Transverse colon (tissue), 4 donors: ENCODE data around the gene SLC25A48. TPM values are rescaled to one million over a fixed set of nuclear protein-coding genes. Genes with fewer than 3 reads are reported as not detected.

Experiments
- DNase-seq: peaks from one replicate; pipeline ENCODE4 v3.0.0-alpha.2; 2019
- H3K27ac ChIP-seq, 4 donors: fragments of 200-600 bp; sonication (generic); 2 replicates each; pipeline ENCODE4 v1.5.1; 2016 to 2018; ENCODE audit warnings: inconsistent platforms in 4 of 4
- H3K27me3 ChIP-seq: fragments of 200-600 bp; sonication (generic); 2 replicates; pipeline ENCODE4 v1.5.1; 2017; ENCODE audit warnings: inconsistent platforms
- H3K36me3 ChIP-seq, 4 donors: fragments of 200-600 bp; sonication (generic); 2 replicates each; pipeline ENCODE4 v1.5.1; 2017 to 2019; ENCODE audit warnings: inconsistent platforms in 4 of 4
- H3K4me1 ChIP-seq, 4 donors: fragments of 200-600 bp; sonication (generic); 2 replicates each; pipeline ENCODE4 v1.5.1; 2017 to 2020; ENCODE audit warnings: inconsistent platforms in 4 of 4
- H3K4me3 ChIP-seq, 4 donors: fragments of 200-600 bp; sonication (generic); 1 replicate in 1 of 4; 2 replicates in 3 of 4; pipeline versions ENCODE4 v1.5.1 to v1.6.1; 2017 to 2019; ENCODE audit warnings: inconsistent platforms in 4 of 4
- H3K9me3 ChIP-seq, 2 donors: fragments of 200-600 bp; sonication (generic); 2 replicates each; pipeline ENCODE4 v1.5.1; 2017 to 2019; ENCODE audit warnings: inconsistent platforms in 2 of 2
- CTCF ChIP-seq, 5 experiments: fragments of 200-600 bp in 3 of 5; fragments of 450-650 bp in 2 of 5; sonication (generic) in 3 of 5; IDR thresholded peaks; 1 replicate in 2 of 5; 2 replicates in 3 of 5; pipeline ENCODE4 v1.5.1; 2016 to 2017; ENCODE audit warnings: antibody characterized with exemption in 5 of 5, inconsistent platforms in 3 of 5, mild to moderate bottlenecking in 2 of 5, moderate library complexity in 1 of 5
- EP300 ChIP-seq: sonication (generic); formaldehyde crosslinking; IDR thresholded peaks from one replicate; pipeline ENCODE4 v1.6.1; 2017; ENCODE audit warnings: antibody characterized with exemption, low read depth
- POLR2A ChIP-seq: fragments of 450-650 bp; IDR thresholded peaks from one replicate; pipeline ENCODE4 v1.6.1; 2016; ENCODE audit warnings: antibody characterized with exemption, mild to moderate bottlenecking, moderate library complexity
- POLR2AphosphoS5 ChIP-seq, 3 donors: sonication (generic); formaldehyde crosslinking; IDR thresholded peaks; one replicate each; pipeline ENCODE4 v1.6.1; 2016; ENCODE audit warnings: antibody characterized with exemption in 3 of 3
- WGBS, 2 donors: methylation state at CpG; one replicate each; pipeline ENCODE4 v1.1.5; 2018; ENCODE audit warnings: low coverage in 1 of 2; 5-methylcytosine and 5-hydroxymethylcytosine counted together
- in situ Hi-C, 4 donors: fragments of 200-750 bp; cut with MboI; loops; one replicate each; pipeline versions ENCODE4 v1.15.0 to v1.15.1; 2017; ENCODE audit warnings: low sequenced_read_pairs in 3 of 4, low pct_ligation_motif_present in 1 of 4, low pct_unique_long_range_greater_than_20kb in 1 of 4
- intact Hi-C: fragments of 100-400 bp; cut with DNase I; formaldehyde crosslinking; loops from one replicate; pipeline ENCODE4 v1.15.1; 2023; ENCODE audit warnings: low total_unique reads
- total RNA-seq, 4 donors: library from RNA; depleted of rRNA; stranded (reverse); fragments of >200 nt; gene quantifications; one replicate each; pipeline ENCODE4 v1.1.0, GENCODE V29; 2016

SLC25A48 gene
- total RNA-seq, 4 donors from 2014 or later, result 0.48 to 2.6 (median 1.8) TPM; not detected in 1

GRCh38 chr5:135831851-135832555 lies 2.5 kb upstream of the SLC25A48 start:
- TF ChIP-seq CTCF (IDR thresholded peaks at IDR 0.05), result no peak
- TF ChIP-seq EP300, result no peak
- TF ChIP-seq POLR2A, result no peak
- no peak for TF ChIP-seq POLR2AphosphoS5 (IDR thresholded peaks at IDR 0.05)
- intact Hi-C loops (loop anchor here (5.0 to 10.0 kb wide), 2 partner anchors 265 to 347 kb away; no protein-coding TSS in a partner anchor), in situ Hi-C loops (loop anchor here in 3 of 4 donors (5.0 to 25.0 kb wide), 3 partner anchors 275 to 370 kb away; partner anchors contain the start of gene TIFAB (in 2 of the 3))
- Histone ChIP-seq H3K4me1 (peaks cover 0 to 14% (median 6%) of the 10 kb centered on the region in 4 donors), H3K9me3 (no peaks in the 10 kb centered on the region), H3K27me3 (peaks cover 57% of the 10 kb centered on the region), H3K27ac (no peak overlapping the region), H3K36me3 (no peaks in the 10 kb centered on the region), H3K4me3 (no peak overlapping the region)
- DNase-seq, result no peak
- WGBS, 2 donors, result 77 to 79% methylated on average over 8 to 12 of the region's 12 CpGs

GRCh38 chr5:135832941-135833920 lies 1.2 kb upstream of the SLC25A48 start:
- intact Hi-C loops (loop anchor here (5.0 to 10.0 kb wide), 2 partner anchors 266 to 348 kb away; no protein-coding TSS in a partner anchor), in situ Hi-C loops (loop anchor here in 3 of 4 donors (5.0 to 25.0 kb wide), 3 partner anchors 276 to 371 kb away; partner anchors contain the start of gene TIFAB (in 2 of the 3))
- TF ChIP-seq CTCF (IDR thresholded peaks at IDR 0.05) (no peak), EP300 (no peak), POLR2A (no peak)
- Histone ChIP-seq H3K4me3 (no peak overlapping the region), H3K27me3 (peaks cover 57% of the 10 kb centered on the region), H3K9me3 (no peaks in the 10 kb centered on the region), H3K4me1 (peaks cover 0 to 14% (median 6%) of the 10 kb centered on the region in 4 donors), H3K27ac (no peak overlapping the region), H3K36me3 (no peaks in the 10 kb centered on the region)
- no peak for DNase-seq
- 90 to 100% methylated on average over 1 to 14 of the region's 14 CpGs for WGBS, 2 donors

GRCh38 chr5:135833961-135834638 lies 363 bp upstream of the SLC25A48 start:
- no peaks in the 10 kb centered on the region for H3K9me3 ChIP-seq
- H3K36me3 ChIP-seq, result no peaks in the 10 kb centered on the region
- peak overlapping the region in 3 of 4 donors; percentile 39 to 64 (median 40) for H3K4me3 ChIP-seq
- in situ Hi-C loops, result loop anchor here in 3 of 4 donors (5.0 to 25.0 kb wide), 3 partner anchors 277 to 372 kb away; partner anchors contain the start of gene TIFAB (in 2 of the 3)
- DNase-seq, result no peak
- peaks cover 57% of the 10 kb centered on the region for H3K27me3 ChIP-seq
- H3K27ac ChIP-seq, result peak overlapping the region in 2 of 4 donors; percentile 38 to 61
- peaks cover 0 to 14% (median 6%) of the 10 kb centered on the region in 4 donors for H3K4me1 ChIP-seq
- intact Hi-C loops, result loop anchor here (5.0 to 10.0 kb wide), 2 partner anchors 267 to 349 kb away; no protein-coding TSS in a partner anchor
- TF ChIP-seq CTCF (IDR thresholded peaks at IDR 0.05), result peak in 3 of 5 experiments; percentile 68 to 71 (median 69)
- TF ChIP-seq EP300, result no peak
- 34% methylated on average over 14 of the region's 16 CpGs; no CpG with 5 or more reads in 1 of the 2 donors for WGBS, 2 donors
